GM06990 (cell line): ENCODE data around the gene SIAH3.

ENCODE experiments used
- DNase-seq: peaks from one replicate; pipeline ENCODE4 v3.0.0-alpha.2; 2011; ENCODE audit not compliant: insufficient read length; ENCODE audit errors: extremely low read depth
- H3K27me3 ChIP-seq: replicated peaks from 2 replicates; pipeline ENCODE4 v1.6.0; 2011; ENCODE audit warnings: low read length; ENCODE audit not compliant: control insufficient read depth, insufficient read depth
- H3K36me3 ChIP-seq: 2 replicates; pipeline ENCODE4 v1.5.1; 2011; ENCODE audit warnings: low read length; ENCODE audit not compliant: control insufficient read depth, insufficient read depth
- H3K4me3 ChIP-seq: replicated peaks from 2 replicates; pipeline ENCODE4 v1.5.1; 2011; ENCODE audit warnings: low read depth, mild to moderate bottlenecking, control low read depth, low read length
- TF ChIP-seq, protein P1 (sequence below): IDR thresholded peaks from 2 replicates; pipeline ENCODE4 v1.5.1; 2011; ENCODE audit warnings: low read length, control low read depth, mild to moderate bottlenecking, inconsistent platforms; ENCODE audit not compliant: insufficient read depth, poor library complexity, severe bottlenecking

SIAH3 gene

GRCh38 chr13:45849408-45849807 is 2.1 kb downstream of the SIAH3 start:
- TF ChIP-seq, protein P1, sequence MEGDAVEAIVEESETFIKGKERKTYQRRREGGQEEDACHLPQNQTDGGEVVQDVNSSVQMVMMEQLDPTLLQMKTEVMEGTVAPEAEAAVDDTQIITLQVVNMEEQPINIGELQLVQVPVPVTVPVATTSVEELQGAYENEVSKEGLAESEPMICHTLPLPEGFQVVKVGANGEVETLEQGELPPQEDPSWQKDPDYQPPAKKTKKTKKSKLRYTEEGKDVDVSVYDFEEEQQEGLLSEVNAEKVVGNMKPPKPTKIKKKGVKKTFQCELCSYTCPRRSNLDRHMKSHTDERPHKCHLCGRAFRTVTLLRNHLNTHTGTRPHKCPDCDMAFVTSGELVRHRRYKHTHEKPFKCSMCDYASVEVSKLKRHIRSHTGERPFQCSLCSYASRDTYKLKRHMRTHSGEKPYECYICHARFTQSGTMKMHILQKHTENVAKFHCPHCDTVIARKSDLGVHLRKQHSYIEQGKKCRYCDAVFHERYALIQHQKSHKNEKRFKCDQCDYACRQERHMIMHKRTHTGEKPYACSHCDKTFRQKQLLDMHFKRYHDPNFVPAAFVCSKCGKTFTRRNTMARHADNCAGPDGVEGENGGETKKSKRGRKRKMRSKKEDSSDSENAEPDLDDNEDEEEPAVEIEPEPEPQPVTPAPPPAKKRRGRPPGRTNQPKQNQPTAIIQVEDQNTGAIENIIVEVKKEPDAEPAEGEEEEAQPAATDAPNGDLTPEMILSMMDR = no peak
- Histone ChIP-seq H3K4me3 (no peak overlapping the region), H3K27me3 (peaks cover 4% of the 10 kb centered on the region; the same call in 1 of the 2 replicates), H3K36me3 (no peaks in the 10 kb centered on the region)
- DNase-seq = no peak

DNA sequence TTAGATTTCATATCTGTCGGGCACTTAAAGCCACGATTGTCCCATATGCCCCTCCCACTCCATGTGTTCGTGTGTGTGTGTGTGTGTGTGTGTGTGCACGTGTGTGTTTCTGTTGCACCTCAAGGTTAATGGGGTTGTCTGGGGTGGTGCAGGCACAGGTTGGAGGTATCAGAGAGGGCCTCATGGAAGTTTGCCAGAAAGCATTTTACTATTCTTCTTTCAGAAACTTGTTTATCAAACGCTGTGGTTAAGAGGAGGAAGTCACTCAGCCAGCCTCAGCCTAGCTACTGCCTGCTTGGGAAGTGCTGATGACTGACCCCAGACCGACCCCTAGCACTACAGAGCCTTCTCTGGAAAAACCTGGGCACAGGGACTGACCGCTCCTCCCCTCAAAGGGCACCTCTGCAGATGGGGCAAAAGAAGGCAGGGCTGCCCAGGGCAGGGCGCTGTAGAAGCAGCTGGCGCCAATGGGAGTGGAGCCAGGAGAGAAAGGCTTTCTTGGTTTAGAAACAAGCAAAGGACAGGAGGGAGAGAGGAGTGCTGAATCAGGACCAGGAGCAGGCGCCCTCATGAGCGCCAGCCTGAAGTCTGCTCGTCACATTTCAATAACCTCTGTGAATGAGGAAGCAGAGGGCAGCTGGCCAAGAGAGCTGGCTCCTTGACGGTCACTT is 3.9 kb downstream of the SIAH3 start:
- H3K36me3 ChIP-seq = no peaks in the 10 kb centered on the region
- TF ChIP-seq, protein P1 = no peak
- H3K4me3 ChIP-seq = no peak overlapping the region
- H3K27me3 ChIP-seq = peaks cover 4% of the 10 kb centered on the region
- DNase-seq = no peak

GRCh38 chr13:45846681-45847080 is 4.9 kb downstream of the SIAH3 start:
- DNase-seq = no peak
- Histone ChIP-seq H3K4me3 (no peak overlapping the region), H3K27me3 (peaks cover 4% of the 10 kb centered on the region), H3K36me3 (no peaks in the 10 kb centered on the region)
- TF ChIP-seq, protein P1 = no peak

DNA sequence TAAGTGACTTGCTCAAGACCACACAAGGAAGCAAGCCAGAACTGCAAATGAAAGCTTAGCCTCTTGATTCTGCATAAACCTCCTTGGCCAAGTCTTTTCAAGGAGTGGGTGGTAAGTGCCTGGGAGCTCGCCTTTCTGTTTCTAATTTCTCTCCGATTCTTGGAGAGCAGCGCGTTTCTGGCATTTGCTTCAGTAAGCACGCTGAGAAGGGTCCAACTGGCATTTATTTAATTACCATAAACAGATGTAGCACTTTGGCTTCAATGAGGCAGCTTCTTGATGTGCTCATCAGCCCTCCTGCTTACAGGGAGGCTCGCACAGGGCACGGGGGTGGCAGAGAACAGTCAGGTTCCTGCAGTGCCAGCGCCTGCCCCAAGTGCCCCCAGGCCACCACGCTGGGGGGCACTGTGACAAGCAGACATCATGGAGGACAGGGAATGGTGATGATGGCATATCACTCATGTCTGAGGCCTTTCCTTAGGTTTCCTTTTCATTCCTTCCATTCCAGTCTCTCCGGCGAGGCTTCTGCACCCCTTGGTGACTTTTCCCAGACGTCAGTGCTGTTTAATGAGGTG is 13.3 kb downstream of the SIAH3 start:
- Histone ChIP-seq H3K4me3 (no peak overlapping the region), H3K27me3 (no peaks in the 10 kb centered on the region; the same call in 1 of the 2 replicates), H3K36me3 (no peaks in the 10 kb centered on the region)
- TF ChIP-seq, protein P1 = no peak
- DNase-seq = no peak

DNA sequence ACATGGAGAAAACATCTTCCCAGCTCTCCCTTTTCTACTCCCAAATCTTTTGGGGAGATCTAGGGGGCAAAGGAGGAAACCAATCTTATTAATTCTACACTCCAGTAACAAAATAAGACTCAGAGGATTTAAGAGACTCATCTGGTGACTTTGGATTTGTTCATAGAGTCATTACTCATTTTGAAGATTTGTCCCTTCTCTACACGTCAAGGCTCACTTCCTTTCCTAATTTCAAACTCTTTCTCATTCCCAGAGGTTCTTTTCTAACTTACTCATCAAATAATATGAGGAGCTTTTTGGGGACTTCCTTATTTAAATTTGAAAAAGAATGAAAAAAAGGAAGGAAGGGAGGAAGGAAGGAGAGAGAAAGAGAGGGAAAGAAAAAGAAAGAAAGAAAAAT is 14.4 kb downstream of the SIAH3 start:
- H3K36me3 ChIP-seq = no peaks in the 10 kb centered on the region
- DNase-seq = no peak
- TF ChIP-seq, protein P1 = no peak
- H3K4me3 ChIP-seq = no peak overlapping the region
- no peaks in the 10 kb centered on the region for H3K27me3 ChIP-seq
